ENCODE results near the gene ATP2C1.

The ATP2C1 gene

DNA sequence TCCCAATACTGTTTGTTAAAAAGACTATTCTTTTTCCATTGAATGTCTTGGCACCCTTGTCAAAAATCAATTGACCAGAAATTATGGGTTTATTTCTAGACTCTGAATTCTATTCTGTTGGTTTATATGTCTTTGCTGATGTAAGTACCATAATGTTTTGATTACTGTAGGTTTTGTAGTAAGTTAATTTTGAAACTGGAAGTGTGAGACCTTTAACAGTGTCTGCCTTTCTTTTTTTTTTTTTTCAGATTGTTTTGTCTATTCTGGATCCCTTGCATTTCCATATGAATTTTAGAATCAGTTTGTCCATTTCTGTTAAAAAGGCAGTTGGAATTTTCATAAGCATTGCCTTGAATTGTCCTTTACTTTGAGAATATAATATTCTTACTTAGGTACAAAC is 13.6 kb downstream of the ATP2C1 start:
- Histone ChIP-seq H3K27ac (no peak overlapping the region), H3K4me1 (peaks cover 18% of the 10 kb centered on the region), H3K36me3 (peaks cover 8% of the 10 kb centered on the region; the same call in 1 of the 2 replicates), H3K9me3 (peaks cover 8% of the 10 kb centered on the region), H3K27me3 (no peaks in the 10 kb centered on the region), H3K9ac (no peak overlapping the region), H3K4me2 (no peak overlapping the region), H3K4me3 (no peak overlapping the region), H4K20me1 (peaks cover 5% of the 10 kb centered on the region; the same call in 1 of the 2 replicates)
- TF ChIP-seq Cebpa-rat (IDR thresholded peaks at IDR 0.05), result no peak

DNA sequence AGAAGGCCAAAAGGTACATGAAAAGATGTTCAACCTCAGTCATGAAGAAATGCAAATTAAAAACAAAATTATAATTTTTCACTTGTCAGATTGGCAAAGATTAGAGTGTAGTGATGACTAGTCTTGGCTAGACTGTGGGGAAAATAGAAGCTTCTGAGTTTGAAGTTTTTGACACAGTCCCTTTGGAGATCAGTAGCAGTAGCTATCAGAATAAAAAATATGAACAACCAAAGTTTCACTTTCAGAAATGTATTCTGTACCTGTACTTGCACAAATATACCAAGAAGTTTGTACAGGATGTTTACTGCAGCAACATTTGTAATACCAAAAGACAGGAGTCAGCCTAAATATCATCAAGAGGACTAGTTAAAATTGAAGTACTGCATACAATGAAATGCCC is 14.1 kb downstream of the ATP2C1 start:
- Histone ChIP-seq H3K9ac (no peak overlapping the region), H4K20me1 (0 out of 2 replicates have a peak, but pooled peaks cover under 1% of the 10 kb centered on the region), H3K4me2 (no peak overlapping the region), H3K9me3 (peaks cover 8% of the 10 kb centered on the region), H3K4me1 (peaks cover 18% of the 10 kb centered on the region), H3K36me3 (peaks cover 8% of the 10 kb centered on the region; the same call in 1 of the 2 replicates), H3K27ac (no peak overlapping the region), H3K4me3 (no peak overlapping the region), H3K27me3 (no peaks in the 10 kb centered on the region)
- no peak for TF ChIP-seq Cebpa-rat (IDR thresholded peaks at IDR 0.05)

- Histone ChIP-seq H3K27ac (peak overlapping the region; percentile 65), H3K4me2 (peak overlapping the region; percentile 59), H3K36me3 (peaks cover 18% of the 10 kb centered on the region), H3K9ac (peak overlapping the region; percentile 36; the same call in 1 of the 2 replicates), H4K20me1 (no peaks in the 10 kb centered on the region; the same call in 1 of the 2 replicates), H3K4me1 (peaks cover 26% of the 10 kb centered on the region), H3K27me3 (no peaks in the 10 kb centered on the region), H3K4me3 (no peak overlapping the region), H3K9me3 (peaks cover 32% of the 10 kb centered on the region)
- TF ChIP-seq Cebpa-rat (IDR thresholded peaks at IDR 0.05), result no peak
Measured at GRCh38 chr3:130915567-130916292, 21.8 kb downstream of the ATP2C1 start.

DNA sequence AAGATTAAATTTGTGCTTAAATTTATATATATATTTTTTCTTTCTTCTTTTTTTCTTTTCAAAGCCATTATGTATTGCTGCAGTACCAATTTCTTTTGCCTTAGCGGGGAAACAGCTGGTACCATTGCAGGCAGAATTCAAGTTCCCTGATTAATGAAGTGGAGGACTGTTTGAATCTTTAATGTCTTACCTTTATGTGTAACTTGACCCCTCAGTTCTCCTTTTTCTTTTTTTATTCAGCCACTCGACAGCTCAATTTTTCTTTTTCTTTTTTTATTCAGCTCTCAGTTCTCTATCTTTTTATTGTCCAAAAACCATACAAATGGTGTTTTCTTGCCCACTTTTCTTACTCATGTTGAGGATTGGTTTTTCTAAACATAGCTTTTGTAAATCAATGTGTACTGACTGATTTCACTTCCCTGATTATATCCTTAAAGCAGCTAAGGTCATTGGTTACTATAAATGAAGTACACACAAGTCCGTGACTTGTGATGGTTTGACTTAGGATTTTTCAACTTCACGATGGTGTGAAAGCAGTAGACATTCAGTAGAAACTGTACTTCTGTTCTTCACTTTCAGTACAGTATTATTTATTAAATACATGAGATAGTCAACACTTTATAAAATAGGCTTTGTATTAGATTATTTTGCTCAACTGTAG is 22.8 kb downstream of the ATP2C1 start:
- Histone ChIP-seq H4K20me1 (no peaks in the 10 kb centered on the region; the same call in 1 of the 2 replicates), H3K4me2 (peak overlapping the region; percentile 59; the same call in 1 of the 2 replicates), H3K9me3 (peaks cover 40% of the 10 kb centered on the region), H3K27ac (no peak overlapping the region), H3K36me3 (peaks cover 18% of the 10 kb centered on the region), H3K9ac (no peak overlapping the region), H3K27me3 (no peaks in the 10 kb centered on the region), H3K4me1 (peaks cover 26% of the 10 kb centered on the region), H3K4me3 (no peak overlapping the region)
- TF ChIP-seq Cebpa-rat (IDR thresholded peaks at IDR 0.05), result no peak

DNA sequence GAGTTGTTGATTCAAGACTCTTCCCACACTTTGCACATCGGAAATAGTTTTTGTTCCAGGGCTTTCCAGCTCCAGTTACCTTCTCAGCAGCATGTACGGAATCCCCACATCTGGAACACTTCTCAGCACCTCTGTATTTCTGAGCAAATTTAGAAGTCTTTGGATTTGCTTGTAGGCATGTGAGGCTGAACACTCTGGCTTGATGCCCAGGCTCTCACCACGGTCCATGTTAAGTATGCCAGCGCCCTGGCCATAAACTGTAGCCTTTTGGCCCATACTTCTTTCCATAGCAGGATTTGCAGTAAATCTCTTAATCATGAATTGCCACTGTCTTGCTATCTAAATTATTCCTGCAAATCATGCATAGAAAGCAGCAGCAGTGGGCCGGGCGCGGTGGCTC is 24.4 kb downstream of the ATP2C1 start:
- no peaks in the 10 kb centered on the region for H3K27me3 ChIP-seq
- TF ChIP-seq Cebpa-rat (IDR thresholded peaks at IDR 0.05), result no peak
- peaks cover 56% of the 10 kb centered on the region for H3K9me3 ChIP-seq
- H3K36me3 ChIP-seq, result peaks cover 20% of the 10 kb centered on the region
- no peak overlapping the region for H3K4me3 ChIP-seq
- H4K20me1 ChIP-seq, result no peaks in the 10 kb centered on the region; the same call in 1 of the 2 replicates
- no peak overlapping the region for H3K4me2 ChIP-seq
- H3K4me1 ChIP-seq, result peaks cover 26% of the 10 kb centered on the region
- H3K27ac ChIP-seq, result no peak overlapping the region
- no peak overlapping the region for H3K9ac ChIP-seq

- Histone ChIP-seq H3K4me1 (peaks cover 40% of the 10 kb centered on the region), H3K9ac (peak overlapping the region; percentile 34; the same call in 1 of the 2 replicates), H4K20me1 (peaks cover 34% of the 10 kb centered on the region), H3K4me3 (no peak overlapping the region), H3K27ac (peak overlapping the region; percentile 56; the same call in 1 of the 2 replicates), H3K27me3 (no peaks in the 10 kb centered on the region), H3K36me3 (peaks cover 7% of the 10 kb centered on the region; the same call in 1 of the 2 replicates), H3K4me2 (peak overlapping the region; percentile 82), H3K9me3 (peaks cover 38% of the 10 kb centered on the region)
- TF ChIP-seq Cebpa-rat (IDR thresholded peaks at IDR 0.05), result no peak
Measured at GRCh38 chr3:130925628-130926027, 31.7 kb downstream of the ATP2C1 start.

GRCh38 chr3:130926504-130926903 is 32.6 kb downstream of the ATP2C1 start:
- no peak overlapping the region for H3K27ac ChIP-seq
- no peak overlapping the region for H3K4me3 ChIP-seq
- H4K20me1 ChIP-seq, result peaks cover 34% of the 10 kb centered on the region
- peaks cover 7% of the 10 kb centered on the region; the same call in 1 of the 2 replicates for H3K36me3 ChIP-seq
- peaks cover 40% of the 10 kb centered on the region for H3K4me1 ChIP-seq
- H3K27me3 ChIP-seq, result no peaks in the 10 kb centered on the region
- peak overlapping the region; percentile 82 for H3K4me2 ChIP-seq
- no peak overlapping the region for H3K9ac ChIP-seq
- peaks cover 29% of the 10 kb centered on the region for H3K9me3 ChIP-seq
- no peak for TF ChIP-seq Cebpa-rat (IDR thresholded peaks at IDR 0.05)

GRCh38 chr3:130929804-130930203 is 35.9 kb downstream of the ATP2C1 start:
- no peak for TF ChIP-seq Cebpa-rat (IDR thresholded peaks at IDR 0.05)

DNA sequence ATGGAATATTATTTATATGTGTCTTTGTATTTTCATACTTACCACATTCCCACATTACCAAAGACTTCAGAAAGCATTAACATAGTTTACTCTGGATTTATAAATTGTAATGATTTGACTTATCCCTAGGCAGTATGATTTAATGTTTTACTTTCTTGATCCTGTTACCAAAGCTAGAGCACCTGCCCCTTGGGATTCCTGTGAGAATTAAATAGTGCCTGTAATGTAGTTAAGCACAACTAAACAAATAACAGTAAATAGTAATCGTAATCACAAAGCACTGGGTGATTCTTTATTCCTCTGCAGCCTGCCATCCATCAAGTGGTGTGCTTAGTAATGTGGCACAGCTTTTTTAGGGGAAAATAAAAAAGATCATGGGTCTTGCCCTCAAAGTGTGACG is 39.1 kb downstream of the ATP2C1 start:
- H4K20me1 ChIP-seq, result 0 out of 2 replicates have a peak, but pooled peaks cover 4% of the 10 kb centered on the region
- no peak overlapping the region for H3K9ac ChIP-seq
- no peak overlapping the region for H3K4me2 ChIP-seq
- peaks cover 2% of the 10 kb centered on the region for H3K4me1 ChIP-seq
- no peak overlapping the region for H3K27ac ChIP-seq
- H3K27me3 ChIP-seq, result no peaks in the 10 kb centered on the region
- TF ChIP-seq Cebpa-rat (IDR thresholded peaks at IDR 0.05), result no peak
- no peaks in the 10 kb centered on the region for H3K9me3 ChIP-seq
- peaks cover 19% of the 10 kb centered on the region; the same call in 1 of the 2 replicates for H3K36me3 ChIP-seq
- H3K4me3 ChIP-seq, result no peak overlapping the region

More at GRCh38 chr3:130929804-130930203, 35.9 kb downstream of the ATP2C1 start:
- Histone ChIP-seq H3K4me2 (no peak overlapping the region), H3K4me1 (peaks cover 34% of the 10 kb centered on the region), H3K4me3 (no peak overlapping the region), H4K20me1 (peaks cover 34% of the 10 kb centered on the region), H3K27ac (no peak overlapping the region), H3K27me3 (no peaks in the 10 kb centered on the region), H3K36me3 (peaks cover 14% of the 10 kb centered on the region; the same call in 1 of the 2 replicates), H3K9me3 (no peaks in the 10 kb centered on the region), H3K9ac (no peak overlapping the region)
